ENCODE results near the gene GSK3B.

GSK3B gene

DNA sequence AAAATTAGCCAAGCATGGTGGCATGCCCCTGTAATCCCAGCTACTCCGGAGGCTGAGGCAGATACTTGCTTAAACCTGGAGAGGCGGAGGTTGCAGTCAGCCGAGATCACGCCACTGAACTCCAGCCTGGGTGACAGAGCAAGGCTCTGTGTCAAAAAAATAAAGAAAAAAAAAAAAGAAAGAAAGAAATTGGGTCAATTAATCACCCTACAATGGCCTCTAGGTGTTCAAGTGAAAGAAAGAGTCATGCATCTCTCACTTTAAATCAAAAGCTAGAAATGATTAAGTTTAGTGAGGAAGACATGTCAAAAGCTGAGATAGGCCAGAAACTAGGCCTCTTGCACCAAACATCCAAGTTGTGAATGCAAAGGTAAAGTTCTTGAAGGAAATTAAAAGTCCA lies 44.9 kb upstream of the GSK3B start:
- no peak for ATAC-seq (ENCODE audit: insufficient read depth, low read depth)
- no peak for TF ChIP-seq CTCF (IDR thresholded peaks at IDR 0.05; ENCODE audit: borderline replicate concordance, extremely low read depth, low read length, poor library complexity, severe bottlenecking)
- TF ChIP-seq EZH2 (IDR thresholded peaks at IDR 0.05; ENCODE audit: borderline replicate concordance, low read depth, low read length, severe bottlenecking), result no peak

GRCh38 chr3:120137548-120137947 lies 43.3 kb upstream of the GSK3B start:
- TF ChIP-seq EZH2 (IDR thresholded peaks at IDR 0.05; ENCODE audit: borderline replicate concordance, low read depth, low read length, severe bottlenecking) (no peak), CTCF (IDR thresholded peaks at IDR 0.05; ENCODE audit: borderline replicate concordance, extremely low read depth, low read length, poor library complexity, severe bottlenecking) (no peak)
- DNase-seq (no peak), ATAC-seq (ENCODE audit: insufficient read depth, low read depth) (0 out of 3 replicates have a peak, but pooled peaks have one; percentile 33)
- H3K79me2 ChIP-seq (ENCODE audit: insufficient read depth, low read length), result no peaks in the 10 kb centered on the region
- no peak overlapping the region for H3K4me3 ChIP-seq (ENCODE audit: low read depth in 1 of 2, low read length in 2 of 2)
- no peaks in the 10 kb centered on the region for H3K4me1 ChIP-seq (ENCODE audit: insufficient read depth, low read length)
- H3K27me3 ChIP-seq (ENCODE audit: insufficient read depth, low read length, poor library complexity), result no peaks in the 10 kb centered on the region
- H3K9me3 ChIP-seq (ENCODE audit: insufficient read depth, low read length, severe bottlenecking), result no peaks in the 10 kb centered on the region
- H2AFZ ChIP-seq (ENCODE audit: low read depth, low read length), result no peak overlapping the region
- no peak overlapping the region for H3K27ac ChIP-seq (ENCODE audit: low read length)
- no peak overlapping the region for H3K9ac ChIP-seq (ENCODE audit: low read depth, low read length)
- no peak overlapping the region for H3K4me2 ChIP-seq (ENCODE audit: insufficient read depth, low read length)
- H4K20me1 ChIP-seq (ENCODE audit: insufficient read depth, low read length), result no peaks in the 10 kb centered on the region
- no peaks in the 10 kb centered on the region for H3K36me3 ChIP-seq (ENCODE audit: insufficient read depth, low read length)

More for the DNA sequence above, 44.9 kb upstream of the GSK3B start:
- Histone ChIP-seq H3K27ac (ENCODE audit: low read length) (no peak overlapping the region), H3K79me2 (ENCODE audit: insufficient read depth, low read length) (no peaks in the 10 kb centered on the region), H3K4me2 (ENCODE audit: insufficient read depth, low read length) (no peak overlapping the region), H3K27me3 (ENCODE audit: insufficient read depth, low read length, poor library complexity) (no peaks in the 10 kb centered on the region), H2AFZ (ENCODE audit: low read depth, low read length) (no peak overlapping the region), H3K4me1 (ENCODE audit: insufficient read depth, low read length) (no peaks in the 10 kb centered on the region), H3K4me3 (ENCODE audit: low read depth in 1 of 2, low read length in 2 of 2) (no peak overlapping the region), H3K36me3 (ENCODE audit: insufficient read depth, low read length) (no peaks in the 10 kb centered on the region), H3K9me3 (ENCODE audit: insufficient read depth, low read length, severe bottlenecking) (no peaks in the 10 kb centered on the region), H4K20me1 (ENCODE audit: insufficient read depth, low read length) (no peaks in the 10 kb centered on the region), H3K9ac (ENCODE audit: low read depth, low read length) (no peak overlapping the region)
- no peak for DNase-seq

- Histone ChIP-seq H4K20me1 (ENCODE audit: insufficient read depth, low read length) (no peaks in the 10 kb centered on the region), H3K9ac (ENCODE audit: low read depth, low read length) (no peak overlapping the region), H3K27ac (ENCODE audit: low read length) (no peak overlapping the region), H2AFZ (ENCODE audit: low read depth, low read length) (no peak overlapping the region), H3K9me3 (ENCODE audit: insufficient read depth, low read length, severe bottlenecking) (no peaks in the 10 kb centered on the region), H3K79me2 (ENCODE audit: insufficient read depth, low read length) (no peaks in the 10 kb centered on the region), H3K4me2 (ENCODE audit: insufficient read depth, low read length) (no peak overlapping the region), H3K36me3 (ENCODE audit: insufficient read depth, low read length) (no peaks in the 10 kb centered on the region), H3K27me3 (ENCODE audit: insufficient read depth, low read length, poor library complexity) (no peaks in the 10 kb centered on the region), H3K4me1 (ENCODE audit: insufficient read depth, low read length) (no peaks in the 10 kb centered on the region), H3K4me3 (ENCODE audit: low read depth in 1 of 2, low read length in 2 of 2) (no peak overlapping the region)
- DNase-seq (no peak), ATAC-seq (ENCODE audit: insufficient read depth, low read depth) (0 out of 3 replicates have a peak, but pooled peaks have one; percentile 33)
- TF ChIP-seq CTCF (IDR thresholded peaks at IDR 0.05; ENCODE audit: borderline replicate concordance, extremely low read depth, low read length, poor library complexity, severe bottlenecking), result no peak
- no peak for TF ChIP-seq EZH2 (IDR thresholded peaks at IDR 0.05; ENCODE audit: borderline replicate concordance, low read depth, low read length, severe bottlenecking)
These were observed 36.4 kb upstream of the GSK3B start for GRCh38 chr3:120130656-120131055.

All from DND-41 (cell line).